Esophagus (tissue), 2 donors: Measurements from ENCODE around the gene HOXA5. TPM values are rescaled to one million over a fixed set of nuclear protein-coding genes. Genes with fewer than 3 reads are reported as not detected.

Source experiments
- polyA plus RNA-seq, 2 donors: library from polyadenylated mRNA; stranded (reverse); fragments of 200-250 nt; gene quantifications; one replicate each; pipeline ENCODE4 v1.2.3, GENCODE V29; 2013
- donor health status: healthy with polysubstance abuse.
- donor health status: Bipolar disorder and iron deficiency.

The HOXA5 gene
- polyA plus RNA-seq, 2 donors = 1.7 to 3.5 TPM

Other genes starting within 250 kb of the HOXA5 start
- 1 to 10 TPM; 1.5 to 2.1 TPM for gene HOXA1, start 47.7 kb downstream of the HOXA5 start, polyA plus RNA-seq
- gene HOXA2, start 41.0 kb downstream of the HOXA5 start, polyA plus RNA-seq = 1 to 10 TPM; 1.8 to 2.3 TPM
- gene HOXA4, start 12.9 kb downstream of the HOXA5 start, polyA plus RNA-seq = 1 to 10 TPM; 7.6 to 8.6 TPM
- gene HOXA6, start 4.1 kb upstream of the HOXA5 start, polyA plus RNA-seq = under 1 TPM; 0.19 to 0.69 TPM
- 1 to 10 TPM; 3.3 to 4.3 TPM for gene HOXA3, start 8.9 kb upstream of the HOXA5 start, polyA plus RNA-seq
- 1 to 10 TPM; 1.5 to 1.8 TPM for gene HOXA7, start 13.0 kb upstream of the HOXA5 start, polyA plus RNA-seq
- under 1 TPM; 0.49 TPM for gene HOXA9, start 21.9 kb upstream of the HOXA5 start, polyA plus RNA-seq
- under 1 TPM; 0.09 to 0.16 TPM for gene HOXA10, start 30.6 kb upstream of the HOXA5 start, polyA plus RNA-seq
- gene HOXA11, start 41.6 kb upstream of the HOXA5 start, polyA plus RNA-seq = not detected
- gene HOXA13, start 56.4 kb upstream of the HOXA5 start, polyA plus RNA-seq = not detected
- not detected for gene EVX1, start 99.1 kb upstream of the HOXA5 start, polyA plus RNA-seq